K562 (cell line): ENCODE measurements around the gene STK32C. TPM values are rescaled to one million over a fixed set of nuclear protein-coding genes. Genes with fewer than 3 reads are reported as not detected.

ENCODE experiments used
- ATAC-seq: fragments of 200-7000 bp; cut with Tn5 transposase; 3 replicates; pipeline ENCODE4 v1.9.1; 2020; ENCODE audit warnings: moderate library complexity
- BruUV-seq: library from RNA; stranded (reverse); fragments of 400-500 nt; replicated peaks from 2 replicates; lab custom pipeline; 2021; lab: Mats Ljungman, UMichigan
- CTCF ChIA-PET: fragments of 300-600 bp; formaldehyde crosslinking; extraction: SDS; loops from one replicate; lab custom pipeline; 2021; ENCODE audit warnings: low intra/inter-chr PET ratio; lab: Yijun Ruan, JAX
- POLR2A ChIA-PET: fragments of 300-600, 350-650 bp; sonication (Branson Sonifier 250); formaldehyde crosslinking; extraction: SDS; loops from one replicate; lab custom pipeline; 2021; ENCODE audit warnings: antibody characterized with exemption, inconsistent platforms; lab: Yijun Ruan, JAX
- DNase-seq, 4 experiments: peaks; one replicate each; pipeline versions ENCODE4 v3.0.0 to v3.0.0-alpha.2; 2011 to 2018; ENCODE audit warnings: low spot score in 3 of 4, mixed read lengths in 3 of 4; ENCODE audit errors: extremely low read depth in 1 of 4
- FAIRE-seq: peaks from 2 replicates; lab custom pipeline; 2011; peaks lifted over from hg19 to GRCh38; lab: Jason Lieb, UNC
- H2AFZ ChIP-seq: 2 replicates; pipeline ENCODE4 v1.6.0; 2011; ENCODE audit warnings: low read depth, low read length, control low read depth, inconsistent platforms
- H3K27ac ChIP-seq: fragments of 200-600 bp; 3 replicates; pipeline ENCODE4 v1.8.0; 2011; ENCODE audit warnings: low read depth, mild to moderate bottlenecking, control low read depth, inconsistent platforms, low read length, moderate library complexity, mixed read lengths; ENCODE audit errors: extremely low read depth
- H3K27me3 ChIP-seq, 2 experiments: fragments of 300-600 bp in 1 of 2; 2 replicates in 1 of 2; 3 replicates in 1 of 2; pipeline versions ENCODE4 v1.6.0 to v1.8.0; 2011; ENCODE audit warnings: inconsistent platforms in 2 of 2, low read length in 2 of 2, mild to moderate bottlenecking in 1 of 2, mixed read lengths in 1 of 2, moderate library complexity in 1 of 2; ENCODE audit not compliant: control insufficient read depth in 2 of 2, insufficient read depth in 2 of 2
- H3K36me3 ChIP-seq: fragments of 300-600 bp; 3 replicates; pipeline ENCODE4 v1.8.0; 2011; ENCODE audit warnings: mild to moderate bottlenecking, low read length, inconsistent platforms; ENCODE audit not compliant: control insufficient read depth, insufficient read depth
- H3K4me1 ChIP-seq, 2 experiments: fragments of 200-600 bp in 1 of 2; replicated peaks in 1 of 2; 2 replicates in 1 of 2; 3 replicates in 1 of 2; pipeline versions ENCODE4 v1.5.1 to v1.8.0; 2011; ENCODE audit warnings: inconsistent platforms in 2 of 2, low read length in 2 of 2, mild to moderate bottlenecking in 1 of 2, mixed read lengths in 1 of 2, moderate library complexity in 1 of 2; ENCODE audit not compliant: control insufficient read depth in 2 of 2, insufficient read depth in 2 of 2
- H3K4me2 ChIP-seq: 2 replicates; pipeline ENCODE4 v1.6.1; 2011; ENCODE audit warnings: low read length, control low read depth, inconsistent platforms, mixed read lengths; ENCODE audit not compliant: insufficient read depth
- H3K4me3 ChIP-seq: fragments of 200-600 bp; sonication (generic), shearing (Covaris generic); 2 replicates; pipeline ENCODE4 v1.5.1; 2016; ENCODE audit warnings: control low read depth, inconsistent platforms
- H3K79me2 ChIP-seq: fragments of 200-600 bp; 3 replicates; pipeline ENCODE4 v1.8.0; 2011; ENCODE audit warnings: low read length, inconsistent platforms; ENCODE audit not compliant: control insufficient read depth, insufficient read depth
- H3K9ac ChIP-seq, 2 experiments: 2 replicates each; pipeline versions ENCODE4 v1.6.0 to v1.6.1; 2011; ENCODE audit warnings: low read depth in 2 of 2, low read length in 2 of 2, control low read depth in 1 of 2, inconsistent platforms in 1 of 2, mild to moderate bottlenecking in 1 of 2, mixed read lengths in 1 of 2; ENCODE audit not compliant: insufficient read depth in 1 of 2
- H3K9me1 ChIP-seq: one replicate; pipeline ENCODE4 v1.6.0; 2011; ENCODE audit warnings: inconsistent platforms, mild to moderate bottlenecking, low read length, moderate library complexity; ENCODE audit not compliant: control insufficient read depth, insufficient read depth
- H3K9me3 ChIP-seq: replicated peaks from 2 replicates; pipeline ENCODE4 v1.5.1; 2011; ENCODE audit warnings: low read depth, low read length, inconsistent platforms; ENCODE audit not compliant: control insufficient read depth, insufficient read depth
- H4K20me1 ChIP-seq: replicated peaks from 2 replicates; pipeline ENCODE4 v1.6.1; 2011; ENCODE audit warnings: low read length, inconsistent platforms, mixed read lengths; ENCODE audit not compliant: control insufficient read depth, insufficient read depth
- HDGF ChIP-seq: fragments of 450-650 bp; IDR thresholded peaks from 2 replicates; pipeline ENCODE4 v1.6.1; 2016
- NR2C1 ChIP-seq, 2 experiments: fragments of 450-650 bp; IDR thresholded peaks; 2 replicates each; pipeline ENCODE4 v1.6.1; 2017; ENCODE audit warnings: mild to moderate bottlenecking in 2 of 2, antibody characterized with exemption in 1 of 2, inconsistent platforms in 1 of 2, missing compliant biosample characterization in 1 of 2, missing genetic modification characterization in 1 of 2
- PTBP1 ChIP-seq: fragments of 200-400 bp; formaldehyde crosslinking; IDR thresholded peaks from 2 replicates; pipeline ENCODE4 v1.6.1; 2017; ENCODE audit warnings: low read depth, low read length
- RBM15 ChIP-seq: fragments of 200-400 bp; formaldehyde crosslinking; IDR thresholded peaks from 2 replicates; pipeline ENCODE4 v1.6.1; 2018; ENCODE audit warnings: mild to moderate bottlenecking, low read length, moderate library complexity; ENCODE audit not compliant: insufficient read depth
- REST ChIP-seq, 2 experiments: fragments of 450-650 bp; formaldehyde crosslinking in 1 of 2; IDR thresholded peaks; 2 replicates each; pipeline versions ENCODE4 v1.4.0 to v1.6.1; 2014 to 2020; ENCODE audit warnings: mild to moderate bottlenecking in 2 of 2, borderline replicate concordance in 1 of 2, low read depth in 1 of 2
- SNIP1 ChIP-seq: fragments of 450-650 bp; IDR thresholded peaks from 2 replicates; pipeline ENCODE4 v1.7.1; 2017; ENCODE audit warnings: low read depth, mild to moderate bottlenecking
- THAP12 ChIP-seq: fragments of 250-450 bp; sonication (Bioruptor Pico); IDR thresholded peaks from 2 replicates; pipeline ENCODE4 v1.9.0; 2021; ENCODE audit warnings: mild to moderate bottlenecking, inconsistent platforms
- VEZF1 ChIP-seq: fragments of 200-800 bp; sonication (Bioruptor generic); IDR thresholded peaks from 2 replicates; pipeline ENCODE4 v1.6.1; 2017; ENCODE audit warnings: missing genetic modification characterization, missing compliant biosample characterization
- ZNF232 ChIP-seq: sonication (generic); formaldehyde crosslinking; IDR thresholded peaks from 2 replicates; pipeline ENCODE4 v1.8.0; 2022; ENCODE audit warnings: mild to moderate bottlenecking, missing genetic modification reagents
- WGBS: fragments of 100-300 bp; shearing (Covaris generic); methylation state at CpG from one replicate; pipeline ENCODE4 v1.1.6; 2016; ENCODE audit warnings: low coverage, mixed read lengths; ENCODE audit not compliant: insufficient coverage; ENCODE audit errors: missing lambda C conversion rate; 5-methylcytosine and 5-hydroxymethylcytosine counted together
- in situ Hi-C: fragments of 300-500 bp; cut with MboI; formaldehyde crosslinking; loops from 4 replicates; pipeline ENCODE4 v1.15.0; 2018; ENCODE audit warnings: inconsistent platforms, mixed read lengths
- intact Hi-C: fragments of 100-400 bp; cut with micrococcal nuclease; formaldehyde crosslinking; loops from 2 replicates; pipeline ENCODE4 v1.14.2; 2022
- polyA plus RNA-seq, 8 experiments: library from polyadenylated mRNA; depleted of rRNA in 4 of 8; stranded (reverse) in 5 of 8; unstranded in 3 of 8; fragments of >200 nt; fragmentation: Nextera tagmentation in 2 of 8; fragmentation: Illumina TruSeq in 1 of 8; extraction: Ambion mirVana in 2 of 8; extraction: Trizol in 1 of 8; gene quantifications; 2 replicates each; pipeline versions ENCODE4 v1.2.1 to v1.2.3, GENCODE V29; 2011 to 2014; ENCODE audit warnings: inconsistent platforms in 1 of 8, missing spikeins in 1 of 8
- total RNA-seq, 7 experiments: library from RNA; depleted of rRNA in 6 of 7; stranded (reverse); fragments of >200 nt in 6 of 7; fragmentation: Illumina TruSeq in 2 of 7; extraction: Trizol in 2 of 7; gene quantifications; 2 replicates each; pipeline versions ENCODE4 v1.2.1 to v1.2.3, GENCODE V29; 2011 to 2021; ENCODE audit warnings: low replicate concordance in 1 of 7

The STK32C gene
- total and polyA plus RNA-seq, 9 of the 15 experiments (the other 6 are each of a cell fraction or from before 2014, with no cell fraction given), result 1.5 to 20.9 (median 6.5) TPM

- in situ Hi-C loops (no loop called here), intact Hi-C loops (no loop called here)
- no peaks in the 10 kb centered on the region for H3K79me2 ChIP-seq
- no peaks in the 10 kb centered on the region for H3K9me1 ChIP-seq
- no peak overlapping the region for H3K9ac ChIP-seq
- H3K27me3 ChIP-seq, result peaks cover 23 to 96% of the 10 kb centered on the region in 2 experiments; a peak in 3 of 5 replicates
- H3K36me3 ChIP-seq, result no peaks in the 10 kb centered on the region
- no peak for ATAC-seq
- TF ChIP-seq VEZF1 (CRISPR knock-in tag), result no peak
- TF ChIP-seq THAP12, result no peak
- no peak for TF ChIP-seq NR2C1 (IDR thresholded peaks at IDR 0.05)
- no peak for TF ChIP-seq NR2C1 (tag; IDR thresholded peaks at IDR 0.05)
- TF ChIP-seq RBM15, result no peak
- TF ChIP-seq PTBP1, result no peak
- TF ChIP-seq SNIP1, result no peak
- no peak for TF ChIP-seq ZNF232 (CRISPR knock-in tag)
- TF ChIP-seq REST (IDR thresholded peaks at IDR 0.05; ENCODE audit: borderline replicate concordance), result no peak
- no peak for TF ChIP-seq REST (CRISPR knock-in tag; IDR thresholded peaks at IDR 0.05; ENCODE audit: low read depth)
- no peak for TF ChIP-seq HDGF
- peaks cover 10% of the 10 kb centered on the region; the same call in 1 of the 2 replicates for H4K20me1 ChIP-seq
- no peak overlapping the region for H2AFZ ChIP-seq
- ChIA-PET CTCF (no interaction called here), POLR2A (no interaction called here)
- H3K4me1 ChIP-seq, result peaks cover 0 to 18% of the 10 kb centered on the region in 2 experiments; a peak in 2 of 5 replicates
- H3K4me2 ChIP-seq, result no peak overlapping the region
- no peak for FAIRE-seq
- H3K9me3 ChIP-seq, result no peaks in the 10 kb centered on the region
- no TSS peak for BruUV-seq
- H3K27ac ChIP-seq, result no peak overlapping the region
- DNase-seq, result no peak
- no peak overlapping the region for H3K4me3 ChIP-seq
- 4% methylated on average over 10 of the region's 13 CpGs for WGBS
Measured at GRCh38 chr10:132241086-132241485, 66.7 kb downstream of the STK32C start.
